Measurements from ENCODE around the gene SPATS2L.

SPATS2L gene

GRCh38 chr2:200469708-200470211 is 163.3 kb downstream of the SPATS2L start:
- no peak overlapping the region for H3K27ac ChIP-seq (ENCODE audit: poor library complexity, severe bottlenecking)
- no peak overlapping the region for H3K4me3 ChIP-seq (ENCODE audit: severe bottlenecking)
- H3K27me3 ChIP-seq (ENCODE audit: insufficient read depth, poor library complexity, severe bottlenecking): no peaks in the 10 kb centered on the region
- ATAC-seq (ENCODE audit: low read depth) (no peak), DNase-seq (ENCODE audit: low spot score) (no peak)
- TF ChIP-seq, protein P1, sequence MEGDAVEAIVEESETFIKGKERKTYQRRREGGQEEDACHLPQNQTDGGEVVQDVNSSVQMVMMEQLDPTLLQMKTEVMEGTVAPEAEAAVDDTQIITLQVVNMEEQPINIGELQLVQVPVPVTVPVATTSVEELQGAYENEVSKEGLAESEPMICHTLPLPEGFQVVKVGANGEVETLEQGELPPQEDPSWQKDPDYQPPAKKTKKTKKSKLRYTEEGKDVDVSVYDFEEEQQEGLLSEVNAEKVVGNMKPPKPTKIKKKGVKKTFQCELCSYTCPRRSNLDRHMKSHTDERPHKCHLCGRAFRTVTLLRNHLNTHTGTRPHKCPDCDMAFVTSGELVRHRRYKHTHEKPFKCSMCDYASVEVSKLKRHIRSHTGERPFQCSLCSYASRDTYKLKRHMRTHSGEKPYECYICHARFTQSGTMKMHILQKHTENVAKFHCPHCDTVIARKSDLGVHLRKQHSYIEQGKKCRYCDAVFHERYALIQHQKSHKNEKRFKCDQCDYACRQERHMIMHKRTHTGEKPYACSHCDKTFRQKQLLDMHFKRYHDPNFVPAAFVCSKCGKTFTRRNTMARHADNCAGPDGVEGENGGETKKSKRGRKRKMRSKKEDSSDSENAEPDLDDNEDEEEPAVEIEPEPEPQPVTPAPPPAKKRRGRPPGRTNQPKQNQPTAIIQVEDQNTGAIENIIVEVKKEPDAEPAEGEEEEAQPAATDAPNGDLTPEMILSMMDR (IDR thresholded peaks at IDR 0.05; ENCODE audit: poor library complexity, severe bottlenecking): no peak
- peaks cover 59% of the 10 kb centered on the region for H3K36me3 ChIP-seq (ENCODE audit: low read depth)
- H3K9me3 ChIP-seq (ENCODE audit: severe bottlenecking): no peaks in the 10 kb centered on the region
- no peaks in the 10 kb centered on the region for H3K4me1 ChIP-seq (ENCODE audit: insufficient read depth, poor library complexity, severe bottlenecking)

DNA sequence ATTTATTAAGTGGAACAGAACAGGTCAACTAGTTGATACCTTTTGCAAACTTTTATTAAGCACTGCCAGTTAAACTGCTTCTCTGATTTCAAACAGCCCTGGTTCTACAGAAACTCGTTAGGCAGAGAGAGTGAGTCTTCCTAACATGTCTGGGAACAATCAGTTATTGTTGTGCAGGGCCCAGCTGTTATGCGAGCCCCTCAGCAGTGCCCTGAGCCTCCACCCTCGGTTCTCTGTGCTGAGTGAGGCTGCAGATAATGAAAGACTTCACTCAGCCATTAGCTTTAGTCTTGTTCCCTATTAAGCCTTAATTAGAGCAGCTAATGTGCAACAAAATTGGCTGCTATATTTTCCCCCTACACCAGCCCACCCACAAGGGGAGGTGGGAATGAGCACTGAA is 163.7 kb downstream of the SPATS2L start:
- no peak for DNase-seq (ENCODE audit: low spot score)
- Histone ChIP-seq H3K4me3 (ENCODE audit: severe bottlenecking) (no peak overlapping the region), H3K4me1 (ENCODE audit: insufficient read depth, poor library complexity, severe bottlenecking) (no peaks in the 10 kb centered on the region), H3K9me3 (ENCODE audit: severe bottlenecking) (no peaks in the 10 kb centered on the region), H3K27ac (ENCODE audit: poor library complexity, severe bottlenecking) (no peak overlapping the region), H3K36me3 (ENCODE audit: low read depth) (peaks cover 61% of the 10 kb centered on the region), H3K27me3 (ENCODE audit: insufficient read depth, poor library complexity, severe bottlenecking) (no peaks in the 10 kb centered on the region)
- TF ChIP-seq, protein P1 (IDR thresholded peaks at IDR 0.05; ENCODE audit: poor library complexity, severe bottlenecking): no peak
- ATAC-seq (ENCODE audit: low read depth): no peak

GRCh38 chr2:200471324-200471848 is 164.9 kb downstream of the SPATS2L start:
- DNase-seq (ENCODE audit: low spot score) (no peak), ATAC-seq (ENCODE audit: low read depth) (peak; percentile 70)
- H3K27ac ChIP-seq (ENCODE audit: poor library complexity, severe bottlenecking): no peak overlapping the region
- no peaks in the 10 kb centered on the region for H3K27me3 ChIP-seq (ENCODE audit: insufficient read depth, poor library complexity, severe bottlenecking)
- no peaks in the 10 kb centered on the region for H3K9me3 ChIP-seq (ENCODE audit: severe bottlenecking)
- no peak overlapping the region for H3K4me3 ChIP-seq (ENCODE audit: severe bottlenecking)
- peaks cover 61% of the 10 kb centered on the region for H3K36me3 ChIP-seq (ENCODE audit: low read depth)
- TF ChIP-seq, protein P1 (IDR thresholded peaks at IDR 0.05; ENCODE audit: poor library complexity, severe bottlenecking): peak; percentile 76
- H3K4me1 ChIP-seq (ENCODE audit: insufficient read depth, poor library complexity, severe bottlenecking): no peaks in the 10 kb centered on the region

DNA sequence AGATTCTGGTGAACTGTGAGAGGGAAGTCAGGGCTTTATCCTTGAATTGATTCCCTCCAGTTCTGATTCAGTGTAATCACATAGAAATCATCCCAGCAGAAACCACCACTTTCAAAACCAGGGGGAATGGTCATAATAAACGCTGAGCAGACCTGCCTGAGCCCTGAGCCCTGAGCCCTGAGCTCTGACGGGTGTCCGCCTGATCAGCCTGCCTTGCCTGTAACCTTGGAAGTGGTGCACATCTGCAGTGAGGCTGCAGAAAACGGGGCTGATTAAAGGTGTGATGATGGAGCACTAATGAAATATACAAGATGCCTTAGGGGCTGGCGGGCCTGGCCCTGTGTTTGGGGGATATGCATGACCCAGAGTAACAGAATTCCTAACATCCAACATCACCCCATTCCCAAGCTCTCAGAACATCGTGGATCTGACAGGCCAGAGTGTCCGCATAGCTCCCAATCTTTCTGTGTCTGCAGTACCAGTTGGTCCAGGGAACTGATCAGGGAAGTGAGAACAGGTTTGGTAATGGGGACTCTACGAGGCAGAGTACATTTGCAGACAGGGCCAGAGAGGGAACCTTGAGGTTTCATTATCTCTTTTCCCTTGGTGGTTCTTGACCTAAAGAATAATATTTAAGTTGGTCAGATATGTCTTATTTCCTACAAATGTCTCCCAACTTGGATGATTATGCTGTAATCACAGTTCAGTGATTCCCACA is 165.6 kb downstream of the SPATS2L start:
- ATAC-seq (ENCODE audit: low read depth) (no peak), DNase-seq (ENCODE audit: low spot score) (no peak)
- Histone ChIP-seq H3K27me3 (ENCODE audit: insufficient read depth, poor library complexity, severe bottlenecking) (no peaks in the 10 kb centered on the region), H3K4me1 (ENCODE audit: insufficient read depth, poor library complexity, severe bottlenecking) (no peaks in the 10 kb centered on the region), H3K27ac (ENCODE audit: poor library complexity, severe bottlenecking) (no peak overlapping the region), H3K9me3 (ENCODE audit: severe bottlenecking) (no peaks in the 10 kb centered on the region), H3K36me3 (ENCODE audit: low read depth) (peaks cover 57% of the 10 kb centered on the region), H3K4me3 (ENCODE audit: severe bottlenecking) (no peak overlapping the region)
- TF ChIP-seq, protein P1 (IDR thresholded peaks at IDR 0.05; ENCODE audit: poor library complexity, severe bottlenecking): no peak
